Caco-2 (cell line): ENCODE results near the gene KIAA0319L. TPM values are rescaled to one million over a fixed set of nuclear protein-coding genes. Genes with fewer than 3 reads are reported as not detected.

Experiments
- BruUV-seq: library from RNA; stranded (reverse); fragments of 400-500 nt; replicated peaks from 2 replicates; lab custom pipeline; 2021; lab: Mats Ljungman, UMichigan
- CTCF ChIA-PET: fragments of 300-600 bp; sonication (Branson Sonifier 250); formaldehyde crosslinking; loops from one replicate; lab custom pipeline; 2022; ENCODE audit warnings: antibody characterized with exemption; lab: Charles Lee
- POLR2A ChIA-PET: fragments of 300-600 bp; sonication (Branson Sonifier 250); formaldehyde crosslinking; loops from one replicate; lab custom pipeline; 2022; ENCODE audit warnings: antibody characterized with exemption; lab: Charles Lee
- DNase-seq, 2 experiments: peaks; one replicate each; pipeline versions ENCODE4 v3.0.0 to v3.0.0-alpha.2; 2020 to 2022
- H3K27me3 ChIP-seq: replicated peaks from 2 replicates; pipeline ENCODE4 v1.6.0; 2011; ENCODE audit warnings: low read length; ENCODE audit not compliant: control insufficient read depth, insufficient read depth
- H3K36me3 ChIP-seq: 2 replicates; pipeline ENCODE4 v1.5.1; 2011; ENCODE audit warnings: low read length; ENCODE audit not compliant: control insufficient read depth, insufficient read depth
- H3K4me1 ChIP-seq: fragments of 250-450 bp; sonication (Bioruptor Pico); 2 replicates; pipeline ENCODE4 v1.5.1; 2020; ENCODE audit warnings: mild to moderate bottlenecking
- H3K4me3 ChIP-seq: 2 replicates; pipeline ENCODE4 v1.5.1; 2011; ENCODE audit warnings: low read depth, mild to moderate bottlenecking, control low read depth, low read length
- H3K9me3 ChIP-seq: fragments of 250-450 bp; sonication (Bioruptor Pico); 2 replicates; pipeline ENCODE4 v1.5.1; 2020; ENCODE audit warnings: mild to moderate bottlenecking, moderate library complexity
- H3K27ac Mint-ChIP-seq: one replicate; pipeline ENCODE4 v1.8.0; 2022; ENCODE audit warnings: mixed read lengths; ENCODE audit not compliant: unreplicated experiment
- H3K27me3 Mint-ChIP-seq: one replicate; pipeline ENCODE4 v1.8.0; 2022; ENCODE audit warnings: mixed read lengths; ENCODE audit not compliant: insufficient read depth, unreplicated experiment
- H3K36me3 Mint-ChIP-seq: one replicate; pipeline ENCODE4 v1.8.0; 2022; ENCODE audit warnings: mild to moderate bottlenecking, mixed read lengths; ENCODE audit not compliant: insufficient read depth, unreplicated experiment
- H3K4me1 Mint-ChIP-seq: one replicate; pipeline ENCODE4 v1.8.0; 2022; ENCODE audit warnings: low read depth, mixed read lengths; ENCODE audit not compliant: unreplicated experiment
- H3K4me3 Mint-ChIP-seq: one replicate; pipeline ENCODE4 v1.8.0; 2022; ENCODE audit warnings: mild to moderate bottlenecking, moderate library complexity, mixed read lengths; ENCODE audit not compliant: unreplicated experiment
- H3K9me3 Mint-ChIP-seq: one replicate; pipeline ENCODE4 v1.8.0; 2022; ENCODE audit warnings: mixed read lengths; ENCODE audit not compliant: unreplicated experiment
- intact Hi-C: fragments of 100-400 bp; cut with micrococcal nuclease; formaldehyde crosslinking; loops from one replicate; pipeline ENCODE4 v1.10.0; 2022; ENCODE audit not compliant: unreplicated experiment
- total RNA-seq: library from RNA; stranded (reverse); gene quantifications from 2 replicates; pipeline ENCODE4 v1.2.3, GENCODE V29; 2022
- TF ChIP-seq, protein P1 (sequence below), 2 experiments: fragments of 200-600 bp in 1 of 2; IDR thresholded peaks; 1 replicate in 1 of 2; 2 replicates in 1 of 2; pipeline versions ENCODE4 v1.5.1 to v1.8.0; 2011 to 2022; ENCODE audit warnings: antibody characterized with exemption in 1 of 2, control low read depth in 1 of 2, inconsistent platforms in 1 of 2, low read depth in 1 of 2, low read length in 1 of 2, mild to moderate bottlenecking in 1 of 2, moderate library complexity in 1 of 2; ENCODE audit not compliant: insufficient read depth in 1 of 2, severe bottlenecking in 1 of 2, unreplicated experiment in 1 of 2

The KIAA0319L gene
- total RNA-seq, 1 experiment from 2014 or later = 39.9 TPM

- POLR2A ChIA-PET = no interaction called here
- H3K4me1 Mint-ChIP-seq = no peaks in the 10 kb centered on the region
- no TSS peak for BruUV-seq
Measured at GRCh38 chr1:35558374-35559316, 1.4 kb upstream of the KIAA0319L start.

GRCh38 chr1:35557611-35558373 is 589 bp upstream of the KIAA0319L start, which contains the start of gene NCDN:
Gene NCDN, plus strand, starts transcription at chr1:35557799. Its CDS starts 392 bp downstream, at chr1:35558191.
- Mint-ChIP-seq H3K27me3 (no peaks in the 10 kb centered on the region), H3K4me1 (no peaks in the 10 kb centered on the region), H3K4me3 (peak within 1 kb of the TSS; percentile 89), H3K9me3 (no peaks in the 10 kb centered on the region), H3K27ac (peak within 1 kb of the TSS; percentile 93), H3K36me3 (peaks cover 38% of the 10 kb centered on the region)
- Histone ChIP-seq H3K4me1 (peaks cover 12% of the 10 kb centered on the region), H3K4me3 (peak within 1 kb of the TSS; percentile 89), H3K27me3 (no peaks in the 10 kb centered on the region), H3K9me3 (no peaks in the 10 kb centered on the region), H3K36me3 (no peaks in the 10 kb centered on the region)
- DNase-seq = peak; percentile 93 to 96
- intact Hi-C loops = loop anchor here (5.0 to 10.0 kb wide), 2 partner anchors 365 to 483 kb away; partner anchors contain the start of genes SFPQ and ZMYM1
- ChIA-PET CTCF (interaction anchor here (1.6 kb wide), 1 partner anchor 107 kb away, joined by 4 read pairs; no protein-coding TSS in a partner anchor), POLR2A (interaction anchor here (0.6 to 1.0 kb wide), 3 partner anchors 123 to 213 kb away, joined by 3 to 5 read pairs (median 4); partner anchors contain the start of gene CLSPN)
- TSS peak; percentile 61 for BruUV-seq
- TF ChIP-seq, protein P1, sequence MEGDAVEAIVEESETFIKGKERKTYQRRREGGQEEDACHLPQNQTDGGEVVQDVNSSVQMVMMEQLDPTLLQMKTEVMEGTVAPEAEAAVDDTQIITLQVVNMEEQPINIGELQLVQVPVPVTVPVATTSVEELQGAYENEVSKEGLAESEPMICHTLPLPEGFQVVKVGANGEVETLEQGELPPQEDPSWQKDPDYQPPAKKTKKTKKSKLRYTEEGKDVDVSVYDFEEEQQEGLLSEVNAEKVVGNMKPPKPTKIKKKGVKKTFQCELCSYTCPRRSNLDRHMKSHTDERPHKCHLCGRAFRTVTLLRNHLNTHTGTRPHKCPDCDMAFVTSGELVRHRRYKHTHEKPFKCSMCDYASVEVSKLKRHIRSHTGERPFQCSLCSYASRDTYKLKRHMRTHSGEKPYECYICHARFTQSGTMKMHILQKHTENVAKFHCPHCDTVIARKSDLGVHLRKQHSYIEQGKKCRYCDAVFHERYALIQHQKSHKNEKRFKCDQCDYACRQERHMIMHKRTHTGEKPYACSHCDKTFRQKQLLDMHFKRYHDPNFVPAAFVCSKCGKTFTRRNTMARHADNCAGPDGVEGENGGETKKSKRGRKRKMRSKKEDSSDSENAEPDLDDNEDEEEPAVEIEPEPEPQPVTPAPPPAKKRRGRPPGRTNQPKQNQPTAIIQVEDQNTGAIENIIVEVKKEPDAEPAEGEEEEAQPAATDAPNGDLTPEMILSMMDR (IDR thresholded peaks at IDR 0.05; ENCODE audit: insufficient read depth in 1 of 2, low read depth in 1 of 2, low read length in 1 of 2, severe bottlenecking in 1 of 2, unreplicated experiment in 1 of 2) = no peak

More at GRCh38 chr1:35558374-35559316, 1.4 kb upstream of the KIAA0319L start:
- no peaks in the 10 kb centered on the region for H3K27me3 Mint-ChIP-seq
- no peaks in the 10 kb centered on the region for H3K9me3 Mint-ChIP-seq
- H3K36me3 Mint-ChIP-seq = peaks cover 30% of the 10 kb centered on the region
- CTCF ChIA-PET = interaction anchor here (0.6 to 1.6 kb wide), 2 partner anchors 108 to 214 kb away, joined by 3 to 4 read pairs; no protein-coding TSS in a partner anchor
- peak overlapping the region; percentile 89 for H3K4me3 Mint-ChIP-seq
- Histone ChIP-seq H3K4me1 (peaks cover 12% of the 10 kb centered on the region), H3K27me3 (no peaks in the 10 kb centered on the region), H3K9me3 (no peaks in the 10 kb centered on the region), H3K4me3 (peak overlapping the region; percentile 89), H3K36me3 (no peaks in the 10 kb centered on the region)
- H3K27ac Mint-ChIP-seq = peak overlapping the region; percentile 93
- TF ChIP-seq, protein P1 (IDR thresholded peaks at IDR 0.05; ENCODE audit: insufficient read depth in 1 of 2, low read depth in 1 of 2, low read length in 1 of 2, severe bottlenecking in 1 of 2, unreplicated experiment in 1 of 2) = no peak
- DNase-seq = no peak
- intact Hi-C loops = loop anchor here (5.0 to 10.0 kb wide), 2 partner anchors 366 to 484 kb away; partner anchors contain the start of genes SFPQ and ZMYM1
